ENCODE data around the gene SLC6A6. TPM values are rescaled to one million over a fixed set of nuclear protein-coding genes. Genes with fewer than 3 reads are reported as not detected.

Gene SLC6A6
- total RNA-seq, 2 donors from 2014 or later, result 43.1 to 56.5 TPM

DNA sequence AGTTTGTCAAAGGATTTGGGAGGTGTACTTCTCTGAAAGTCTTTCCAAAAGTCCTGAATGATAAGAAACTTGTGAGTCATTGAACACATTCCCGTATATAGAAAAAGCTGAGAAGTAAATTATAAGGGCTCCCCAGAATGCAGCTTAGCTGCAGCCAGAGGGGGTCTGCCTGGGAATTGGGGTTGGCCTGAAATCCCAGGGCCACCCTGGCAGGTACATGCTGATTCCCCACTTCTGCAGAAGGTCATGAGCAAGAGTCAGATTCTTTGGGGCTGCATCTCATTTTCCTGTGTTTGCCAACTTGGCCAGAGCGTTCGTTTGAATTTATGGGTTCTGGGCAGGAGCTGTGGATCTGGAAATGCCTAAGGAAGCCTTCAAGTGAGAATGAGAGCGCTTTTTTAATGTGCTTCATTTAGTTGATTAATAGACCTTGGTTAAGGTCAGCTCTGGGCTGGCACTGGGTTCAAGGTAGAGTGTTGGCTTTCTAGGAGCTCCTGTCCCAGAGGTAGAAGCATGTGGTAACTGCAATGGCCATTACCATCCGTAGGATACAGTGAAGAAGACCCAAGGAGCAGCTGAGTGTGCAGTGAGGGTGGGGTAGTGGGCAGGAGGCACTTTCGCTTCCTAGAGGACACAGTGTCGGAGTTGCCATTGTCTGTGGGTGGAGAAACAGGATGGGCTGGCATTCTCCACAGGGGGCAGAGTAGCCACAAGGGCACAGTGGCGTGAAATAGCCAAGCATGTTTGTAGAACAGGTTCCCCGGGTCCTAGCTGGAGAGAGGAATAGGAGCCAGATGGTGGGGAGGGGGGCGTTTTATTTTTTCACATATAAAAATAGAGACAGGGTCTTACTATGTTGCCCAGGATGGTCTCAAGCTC, 3.2 kb downstream of the SLC6A6 start:
- Histone ChIP-seq H3K27me3 (ENCODE audit: control insufficient read depth, insufficient read depth, low read length, poor library complexity, severe bottlenecking) (no peaks in the 10 kb centered on the region), H3K4me3 (ENCODE audit: low read length) (no peak overlapping the region), H3K36me3 (ENCODE audit: control insufficient read depth, insufficient read depth, low read length) (peaks cover 9% of the 10 kb centered on the region), H3K4me1 (ENCODE audit: control insufficient read depth, insufficient read depth, low read length) (peaks cover 3% of the 10 kb centered on the region), H3K9me3 (ENCODE audit: control insufficient read depth, low read length) (no peaks in the 10 kb centered on the region), H3K27ac (ENCODE audit: low read depth, low read length) (no peak overlapping the region), H3K9ac (ENCODE audit: extremely low read depth, low read length, poor library complexity, severe bottlenecking) (no peak overlapping the region)
- Mint-ChIP-seq H3K9me3 (no peaks in the 10 kb centered on the region), H3K36me3 (ENCODE audit: low read depth) (peaks cover 16% of the 10 kb centered on the region), H3K4me3 (no peak overlapping the region), H3K27ac (no peak overlapping the region), H3K4me1 (peaks cover 20% of the 10 kb centered on the region), H3K27me3 (ENCODE audit: insufficient read depth) (peaks cover 7% of the 10 kb centered on the region)
- TF ChIP-seq, protein P1, sequence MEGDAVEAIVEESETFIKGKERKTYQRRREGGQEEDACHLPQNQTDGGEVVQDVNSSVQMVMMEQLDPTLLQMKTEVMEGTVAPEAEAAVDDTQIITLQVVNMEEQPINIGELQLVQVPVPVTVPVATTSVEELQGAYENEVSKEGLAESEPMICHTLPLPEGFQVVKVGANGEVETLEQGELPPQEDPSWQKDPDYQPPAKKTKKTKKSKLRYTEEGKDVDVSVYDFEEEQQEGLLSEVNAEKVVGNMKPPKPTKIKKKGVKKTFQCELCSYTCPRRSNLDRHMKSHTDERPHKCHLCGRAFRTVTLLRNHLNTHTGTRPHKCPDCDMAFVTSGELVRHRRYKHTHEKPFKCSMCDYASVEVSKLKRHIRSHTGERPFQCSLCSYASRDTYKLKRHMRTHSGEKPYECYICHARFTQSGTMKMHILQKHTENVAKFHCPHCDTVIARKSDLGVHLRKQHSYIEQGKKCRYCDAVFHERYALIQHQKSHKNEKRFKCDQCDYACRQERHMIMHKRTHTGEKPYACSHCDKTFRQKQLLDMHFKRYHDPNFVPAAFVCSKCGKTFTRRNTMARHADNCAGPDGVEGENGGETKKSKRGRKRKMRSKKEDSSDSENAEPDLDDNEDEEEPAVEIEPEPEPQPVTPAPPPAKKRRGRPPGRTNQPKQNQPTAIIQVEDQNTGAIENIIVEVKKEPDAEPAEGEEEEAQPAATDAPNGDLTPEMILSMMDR (conservative IDR thresholded peaks at IDR 0.05), result no peak
- 93 to 96% methylated on average over 7 to 10 of the region's 10 CpGs for WGBS, 2 experiments (ENCODE audit: insufficient coverage in 1 of 2, insufficient read length in 1 of 2)
- no peak for DNase-seq

DNA sequence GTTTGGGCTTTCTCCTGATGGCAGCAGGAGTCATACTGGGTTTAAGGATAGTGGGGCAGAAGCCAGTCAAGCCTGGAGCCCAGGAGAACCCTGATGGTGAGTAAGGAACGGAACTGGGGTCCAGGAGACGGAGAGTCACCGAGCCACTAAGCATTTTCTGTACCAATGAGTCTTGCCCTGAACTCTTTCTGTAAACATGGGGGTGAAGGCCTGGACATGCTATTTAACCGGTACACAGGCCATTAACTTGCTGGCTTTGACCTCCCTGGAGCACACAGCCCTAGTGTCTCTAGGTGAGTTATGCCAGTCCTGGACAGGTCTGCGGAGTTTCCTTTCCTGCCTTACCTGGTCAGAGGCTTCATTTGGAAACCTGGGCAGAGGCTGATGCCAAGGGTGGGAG, 3.9 kb downstream of the SLC6A6 start:
- Histone ChIP-seq H3K36me3 (ENCODE audit: control insufficient read depth, insufficient read depth, low read length) (peaks cover 10% of the 10 kb centered on the region), H3K9me3 (ENCODE audit: control insufficient read depth, low read length) (no peaks in the 10 kb centered on the region), H3K27me3 (ENCODE audit: control insufficient read depth, insufficient read depth, low read length, poor library complexity, severe bottlenecking) (no peaks in the 10 kb centered on the region), H3K4me1 (ENCODE audit: control insufficient read depth, insufficient read depth, low read length) (peaks cover 3% of the 10 kb centered on the region), H3K27ac (ENCODE audit: low read depth, low read length) (no peak overlapping the region), H3K9ac (ENCODE audit: extremely low read depth, low read length, poor library complexity, severe bottlenecking) (no peak overlapping the region), H3K4me3 (ENCODE audit: low read length) (no peak overlapping the region)
- H3K27ac Mint-ChIP-seq, result no peak overlapping the region
- TF ChIP-seq, protein P1 (conservative IDR thresholded peaks at IDR 0.05), result no peak
- peaks cover 3% of the 10 kb centered on the region for H3K27me3 Mint-ChIP-seq (ENCODE audit: insufficient read depth)
- H3K4me3 Mint-ChIP-seq, result no peak overlapping the region
- no peaks in the 10 kb centered on the region for H3K9me3 Mint-ChIP-seq
- WGBS, 2 experiments (ENCODE audit: insufficient coverage in 1 of 2, insufficient read length in 1 of 2), result 72 to 80% methylated on average over 5 of the region's 5 CpGs
- DNase-seq, result no peak
- H3K4me1 Mint-ChIP-seq, result peaks cover 20% of the 10 kb centered on the region
- peaks cover 19% of the 10 kb centered on the region for H3K36me3 Mint-ChIP-seq (ENCODE audit: low read depth)

DNA sequence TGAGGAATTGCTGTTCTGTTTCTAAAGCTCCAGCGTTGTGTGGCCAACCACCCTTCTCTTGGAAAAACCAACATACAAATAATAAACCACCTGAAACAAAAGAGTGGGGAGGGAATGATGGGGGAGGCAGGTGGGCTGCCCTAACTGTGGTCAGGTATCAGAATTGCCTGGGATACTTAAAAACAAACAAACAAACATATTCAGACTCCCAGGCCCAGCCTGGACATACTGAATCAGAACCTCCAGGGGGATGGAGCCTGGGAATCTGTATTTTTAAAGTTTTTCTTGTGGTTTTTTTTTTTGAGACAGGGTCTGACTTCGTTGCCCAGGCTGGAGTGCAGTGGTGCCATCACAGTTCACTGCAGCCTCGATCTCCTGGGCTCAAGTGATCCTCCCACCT, 4.4 kb downstream of the SLC6A6 start:
- Histone ChIP-seq H3K4me1 (ENCODE audit: control insufficient read depth, insufficient read depth, low read length) (peaks cover 2% of the 10 kb centered on the region), H3K36me3 (ENCODE audit: control insufficient read depth, insufficient read depth, low read length) (peaks cover 10% of the 10 kb centered on the region), H3K27ac (ENCODE audit: low read depth, low read length) (no peak overlapping the region), H3K27me3 (ENCODE audit: control insufficient read depth, insufficient read depth, low read length, poor library complexity, severe bottlenecking) (no peaks in the 10 kb centered on the region), H3K9ac (ENCODE audit: extremely low read depth, low read length, poor library complexity, severe bottlenecking) (no peak overlapping the region), H3K4me3 (ENCODE audit: low read length) (no peak overlapping the region), H3K9me3 (ENCODE audit: control insufficient read depth, low read length) (no peaks in the 10 kb centered on the region)
- no peak for DNase-seq
- Mint-ChIP-seq H3K36me3 (ENCODE audit: low read depth) (peaks cover 19% of the 10 kb centered on the region), H3K27me3 (ENCODE audit: insufficient read depth) (peaks cover 3% of the 10 kb centered on the region), H3K4me1 (peaks cover 20% of the 10 kb centered on the region), H3K27ac (no peak overlapping the region), H3K9me3 (no peaks in the 10 kb centered on the region), H3K4me3 (no peak overlapping the region)
- WGBS, 2 experiments (ENCODE audit: insufficient coverage in 1 of 2, insufficient read length in 1 of 2), result 88 to 92% methylated on average over 2 of the region's 3 CpGs
- TF ChIP-seq, protein P1 (conservative IDR thresholded peaks at IDR 0.05), result no peak

Measured in endodermal cell (in vitro differentiated cells).